Stomach (tissue), 4 donors: ENCODE measurements around the gene CARMIL1.

Experiments used
- EP300 ChIP-seq: sonication (generic); formaldehyde crosslinking; IDR thresholded peaks from one replicate; pipeline ENCODE4 v1.6.1; 2017; ENCODE audit warnings: antibody characterized with exemption
- POLR2A ChIP-seq, 4 donors: fragments of 450-650 bp; IDR thresholded peaks; one replicate each; pipeline ENCODE4 v1.6.1; 2016; ENCODE audit warnings: antibody characterized with exemption in 4 of 4, control low read depth in 2 of 4, mild to moderate bottlenecking in 1 of 4, moderate library complexity in 1 of 4
- TF ChIP-seq, protein P1 (sequence below), 7 experiments: fragments of 450-650 bp in 4 of 7; fragments of 200-600 bp in 3 of 7; sonication (generic) in 3 of 7; IDR thresholded peaks; one replicate each; pipeline ENCODE4 v1.5.1; 2016 to 2019; ENCODE audit warnings: antibody characterized with exemption in 7 of 7, control low read depth in 2 of 7, mild to moderate bottlenecking in 1 of 7

DNA sequence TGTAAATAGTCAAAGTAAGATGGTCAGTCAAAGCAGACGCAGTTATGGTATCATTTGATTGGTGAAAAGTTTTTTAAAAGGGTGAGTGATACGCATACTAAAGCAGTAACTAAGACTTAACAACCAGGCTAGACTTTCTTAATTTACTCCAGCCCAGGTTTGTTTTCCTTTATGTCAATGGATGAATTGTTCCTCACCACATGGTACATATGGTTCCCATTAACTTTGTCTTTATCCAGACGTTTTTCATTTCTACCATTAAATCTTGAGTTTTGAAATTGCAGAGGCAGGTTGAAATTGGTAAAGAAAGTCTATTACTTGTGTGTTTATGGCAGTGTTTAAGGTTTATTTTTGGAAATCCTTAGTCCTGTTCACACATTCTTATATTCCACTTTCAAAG is 274.3 kb downstream of the CARMIL1 start:
- no peak for TF ChIP-seq EP300
- TF ChIP-seq, protein P1, sequence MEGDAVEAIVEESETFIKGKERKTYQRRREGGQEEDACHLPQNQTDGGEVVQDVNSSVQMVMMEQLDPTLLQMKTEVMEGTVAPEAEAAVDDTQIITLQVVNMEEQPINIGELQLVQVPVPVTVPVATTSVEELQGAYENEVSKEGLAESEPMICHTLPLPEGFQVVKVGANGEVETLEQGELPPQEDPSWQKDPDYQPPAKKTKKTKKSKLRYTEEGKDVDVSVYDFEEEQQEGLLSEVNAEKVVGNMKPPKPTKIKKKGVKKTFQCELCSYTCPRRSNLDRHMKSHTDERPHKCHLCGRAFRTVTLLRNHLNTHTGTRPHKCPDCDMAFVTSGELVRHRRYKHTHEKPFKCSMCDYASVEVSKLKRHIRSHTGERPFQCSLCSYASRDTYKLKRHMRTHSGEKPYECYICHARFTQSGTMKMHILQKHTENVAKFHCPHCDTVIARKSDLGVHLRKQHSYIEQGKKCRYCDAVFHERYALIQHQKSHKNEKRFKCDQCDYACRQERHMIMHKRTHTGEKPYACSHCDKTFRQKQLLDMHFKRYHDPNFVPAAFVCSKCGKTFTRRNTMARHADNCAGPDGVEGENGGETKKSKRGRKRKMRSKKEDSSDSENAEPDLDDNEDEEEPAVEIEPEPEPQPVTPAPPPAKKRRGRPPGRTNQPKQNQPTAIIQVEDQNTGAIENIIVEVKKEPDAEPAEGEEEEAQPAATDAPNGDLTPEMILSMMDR (IDR thresholded peaks at IDR 0.05): no peak
- no peak for TF ChIP-seq POLR2A (IDR thresholded peaks at IDR 0.05)
